ENCODE results near the gene COL15A1.

The COL15A1 gene

GRCh38 chr9:99046068-99046467 is 102.4 kb downstream of the COL15A1 start:
- no peak overlapping the region for H3K4me3 ChIP-seq (ENCODE audit: low read depth, low read length)
- no peak for DNase-seq (ENCODE audit: low read depth)
- TF ChIP-seq CTCF (IDR thresholded peaks at IDR 0.05; ENCODE audit: insufficient read depth, low read depth, low read length, missing control alignments), result no peak

- DNase-seq (ENCODE audit: low read depth), result no peak
- no peak for TF ChIP-seq CTCF (IDR thresholded peaks at IDR 0.05; ENCODE audit: insufficient read depth, low read depth, low read length, missing control alignments)
- no peak overlapping the region for H3K4me3 ChIP-seq (ENCODE audit: low read depth, low read length)
Measured at GRCh38 chr9:99046542-99047071, 102.9 kb downstream of the COL15A1 start.

- no peak for DNase-seq (ENCODE audit: low read depth)
- TF ChIP-seq CTCF (IDR thresholded peaks at IDR 0.05; ENCODE audit: insufficient read depth, low read depth, low read length, missing control alignments), result no peak
- no peak overlapping the region for H3K4me3 ChIP-seq (ENCODE audit: low read depth, low read length)
Measured at GRCh38 chr9:99049228-99049627, 105.5 kb downstream of the COL15A1 start.

- TF ChIP-seq CTCF (IDR thresholded peaks at IDR 0.05; ENCODE audit: insufficient read depth, low read depth, low read length, missing control alignments), result no peak
- no peak overlapping the region for H3K4me3 ChIP-seq (ENCODE audit: low read depth, low read length)
- no peak for DNase-seq (ENCODE audit: low read depth)
Measured at GRCh38 chr9:99049641-99050040, 105.9 kb downstream of the COL15A1 start.

GRCh38 chr9:99050292-99050911 is 106.7 kb downstream of the COL15A1 start:
- TF ChIP-seq CTCF (IDR thresholded peaks at IDR 0.05; ENCODE audit: insufficient read depth, low read depth, low read length, missing control alignments), result no peak
- H3K4me3 ChIP-seq (ENCODE audit: low read depth, low read length), result no peak overlapping the region
- DNase-seq (ENCODE audit: low read depth), result no peak

- H3K4me3 ChIP-seq (ENCODE audit: low read depth, low read length), result no peak overlapping the region
- DNase-seq (ENCODE audit: low read depth), result no peak
- TF ChIP-seq CTCF (IDR thresholded peaks at IDR 0.05; ENCODE audit: insufficient read depth, low read depth, low read length, missing control alignments), result no peak
Measured at GRCh38 chr9:99050924-99051323, 107.2 kb downstream of the COL15A1 start.

- no peak for DNase-seq (ENCODE audit: low read depth)
- no peak overlapping the region for H3K4me3 ChIP-seq (ENCODE audit: low read depth, low read length)
- TF ChIP-seq CTCF (IDR thresholded peaks at IDR 0.05; ENCODE audit: insufficient read depth, low read depth, low read length, missing control alignments), result no peak
Measured at GRCh38 chr9:99051406-99051805, 107.7 kb downstream of the COL15A1 start.
